Left renal pelvis (tissue), 4 donors: Measurements from ENCODE around the gene PARK7. TPM values are rescaled to one million over a fixed set of nuclear protein-coding genes. Genes with fewer than 3 reads are reported as not detected.

ENCODE experiments used
- DNase-seq, 4 donors: peaks; one replicate each; pipeline ENCODE4 v3.0.0-alpha.2; 2013; ENCODE audit warnings: low read depth in 4 of 4, low spot score in 3 of 4
- polyA plus RNA-seq, 4 donors: library from polyadenylated mRNA; unstranded; fragments of 120-200 nt; gene quantifications; one replicate each; pipeline ENCODE4 v1.2.1, GENCODE V29; 2013; ENCODE audit not compliant: insufficient read length in 4 of 4

Gene PARK7
- polyA plus RNA-seq, 4 donors: 267 to 365 (median 318) TPM

DNA sequence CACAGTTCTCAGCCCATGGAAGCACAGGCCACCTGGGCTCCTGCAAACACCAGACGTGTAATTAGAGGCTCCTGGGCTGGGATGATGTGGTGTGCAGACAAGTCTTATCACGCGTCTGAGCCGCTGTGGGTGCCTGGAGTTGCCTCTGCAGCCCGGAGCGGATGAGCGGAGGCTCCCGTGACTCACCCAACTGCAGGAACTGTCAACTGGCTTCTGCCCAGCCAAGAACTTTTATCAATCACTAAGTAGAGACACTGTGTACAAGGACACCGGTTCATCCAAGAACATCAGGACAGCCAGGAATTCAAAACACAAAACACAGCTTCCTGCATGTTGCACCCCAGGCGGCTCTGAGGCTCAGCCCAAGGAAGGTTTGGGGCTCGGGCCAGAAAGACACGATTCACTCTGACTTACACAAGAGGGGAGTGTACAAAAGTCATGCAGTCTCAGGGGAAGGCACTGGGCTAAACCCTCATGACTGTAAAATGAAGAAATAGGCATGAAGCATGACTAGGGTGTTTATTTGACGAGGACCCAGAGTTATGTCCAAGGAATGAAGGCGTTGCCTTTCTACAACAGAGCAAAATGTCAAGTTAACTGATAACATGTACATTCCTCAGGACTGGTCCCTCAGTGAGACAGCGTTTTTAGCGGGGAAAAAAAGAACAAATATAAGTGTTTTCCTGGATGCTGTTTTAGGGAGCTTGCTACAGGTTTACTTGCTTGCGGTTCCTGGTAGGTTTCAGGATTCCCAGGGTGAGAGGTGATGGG is 43.5 kb downstream of the PARK7 start:
- DNase-seq: no peak

DNA sequence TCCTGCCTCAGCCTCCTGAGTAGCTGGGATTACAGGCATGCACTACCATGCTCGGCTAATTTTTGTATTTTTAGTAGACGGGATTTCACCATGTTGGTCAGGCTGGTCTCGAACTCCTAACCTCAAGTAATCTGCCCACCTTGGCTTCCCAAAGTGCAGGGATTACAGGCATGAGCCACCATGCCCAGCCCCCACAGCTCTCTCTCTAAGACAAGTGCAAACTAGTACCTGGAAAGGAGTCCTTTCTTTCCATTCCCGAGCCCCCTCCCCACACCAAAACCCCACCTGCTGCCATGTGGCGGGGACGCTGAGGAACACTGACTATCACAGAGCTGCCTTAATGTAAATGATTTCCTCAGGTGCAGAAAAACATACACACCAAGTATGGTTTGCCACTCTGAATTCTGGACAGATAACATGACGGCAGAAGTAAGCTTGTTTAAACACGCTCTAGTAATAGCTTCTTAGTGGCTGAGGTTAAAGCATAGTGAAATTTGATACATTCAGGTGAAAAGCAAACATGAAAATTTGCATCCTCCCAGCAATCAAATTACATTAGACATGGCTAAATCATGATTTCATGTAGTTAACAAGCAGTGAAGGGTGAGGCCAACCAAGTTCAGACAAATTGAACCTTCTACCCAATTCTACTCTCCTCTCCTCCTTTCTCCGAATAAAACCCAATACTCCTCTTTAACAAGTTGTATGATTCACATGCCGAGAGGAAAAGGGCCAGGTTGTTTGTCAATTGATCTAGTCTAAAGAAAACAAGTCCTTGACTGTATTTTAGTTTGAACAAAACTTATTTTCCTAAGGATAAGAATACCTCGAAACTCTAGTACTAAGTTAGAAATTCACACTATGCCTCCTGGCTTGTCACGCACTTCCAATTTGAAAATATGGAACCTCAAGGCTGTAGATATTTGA is 44.8 kb downstream of the PARK7 start:
- no peak for DNase-seq

DNA sequence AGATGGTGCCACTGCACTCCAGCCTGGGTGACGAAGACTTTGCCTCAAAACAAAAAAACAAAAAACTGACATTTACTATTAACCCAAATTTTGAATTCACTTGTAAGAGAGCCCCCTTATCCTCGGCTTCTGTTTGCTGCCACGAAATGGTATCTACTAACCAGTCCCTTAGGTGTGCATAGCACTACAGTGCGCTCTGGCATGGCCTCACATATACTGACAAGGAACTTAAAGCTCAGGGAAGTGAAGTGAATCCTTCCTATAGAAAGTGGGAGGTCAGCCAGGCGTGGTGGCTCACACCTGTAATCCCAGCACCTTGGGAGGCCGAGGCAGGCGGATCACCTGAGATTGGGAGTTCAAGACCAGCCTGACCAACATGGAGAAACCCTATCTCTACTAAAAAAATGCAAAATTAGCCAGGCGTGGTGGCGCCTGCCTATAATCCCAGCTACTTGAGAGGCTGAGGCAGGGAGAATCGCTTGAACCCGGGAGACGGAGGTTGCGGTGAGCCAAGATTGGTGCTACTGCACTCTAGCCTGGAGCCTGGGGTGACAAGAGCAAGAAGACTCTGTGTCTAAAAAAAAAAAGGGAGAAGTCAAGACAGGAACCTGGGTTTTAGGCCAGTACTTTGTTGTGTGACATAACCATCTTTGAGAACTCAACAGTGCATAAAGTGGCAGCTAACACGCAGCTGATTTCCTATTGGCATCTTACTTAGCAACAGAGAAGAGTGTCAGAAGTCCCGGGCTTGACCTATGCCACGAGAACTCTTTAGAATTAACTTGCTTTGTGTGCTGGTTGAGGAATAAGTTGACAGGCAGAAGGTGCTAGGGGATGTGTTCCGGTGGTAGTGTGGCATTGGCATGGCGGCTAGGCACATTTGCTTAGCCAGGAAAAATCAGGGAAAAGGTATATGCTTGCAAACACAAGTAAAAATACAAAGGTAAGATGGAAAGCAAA is 47.8 kb downstream of the PARK7 start:
- no peak for DNase-seq

DNA sequence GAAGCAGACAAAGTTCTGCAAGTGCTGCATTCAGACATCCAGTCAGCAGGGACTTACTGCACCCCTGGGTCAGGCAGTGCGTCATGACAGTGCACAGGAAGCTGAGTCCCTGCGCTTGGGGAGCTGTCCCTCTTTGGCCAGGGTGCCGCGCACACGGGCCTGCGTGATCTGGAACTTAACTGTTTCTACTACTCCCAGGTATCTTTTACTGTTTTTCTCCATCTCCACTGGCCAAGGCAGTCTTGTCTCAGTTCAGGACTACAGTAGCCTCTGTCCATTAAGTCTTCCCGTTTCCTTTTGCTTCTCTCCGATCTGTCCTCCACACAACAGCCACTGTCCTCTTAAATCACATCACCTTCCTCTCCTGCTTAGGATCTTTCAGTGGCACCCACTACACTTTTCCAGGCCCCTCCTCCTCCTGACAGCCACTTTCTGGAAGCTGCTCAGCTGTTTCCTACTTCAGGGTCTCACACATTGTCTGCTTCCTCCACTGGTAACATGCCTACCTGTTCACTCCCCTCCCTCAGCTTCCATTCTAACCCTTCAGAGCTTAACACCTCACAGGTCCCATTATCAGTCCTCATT is 48.7 kb downstream of the PARK7 start:
- no peak for DNase-seq

DNA sequence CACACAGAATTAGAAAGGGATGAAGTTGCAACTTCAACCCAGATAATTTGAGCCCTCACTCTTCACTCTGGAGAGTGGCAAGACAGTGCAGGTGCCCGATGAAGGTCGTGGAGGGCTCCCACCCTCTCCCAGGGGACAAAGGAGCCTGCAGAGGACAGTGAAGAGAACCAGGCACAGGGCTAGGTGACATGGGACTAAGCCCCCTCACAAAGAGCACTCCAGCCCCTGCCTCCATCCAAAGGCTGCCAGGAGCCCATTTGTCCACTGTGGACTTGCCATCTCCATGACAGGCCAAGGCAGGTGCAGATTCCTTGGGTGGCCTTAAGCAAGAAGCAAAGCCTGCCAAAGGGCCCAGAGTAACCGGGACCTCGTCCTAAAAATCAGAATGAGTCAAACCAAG is 49.5 kb downstream of the PARK7 start:
- no peak for DNase-seq

DNA sequence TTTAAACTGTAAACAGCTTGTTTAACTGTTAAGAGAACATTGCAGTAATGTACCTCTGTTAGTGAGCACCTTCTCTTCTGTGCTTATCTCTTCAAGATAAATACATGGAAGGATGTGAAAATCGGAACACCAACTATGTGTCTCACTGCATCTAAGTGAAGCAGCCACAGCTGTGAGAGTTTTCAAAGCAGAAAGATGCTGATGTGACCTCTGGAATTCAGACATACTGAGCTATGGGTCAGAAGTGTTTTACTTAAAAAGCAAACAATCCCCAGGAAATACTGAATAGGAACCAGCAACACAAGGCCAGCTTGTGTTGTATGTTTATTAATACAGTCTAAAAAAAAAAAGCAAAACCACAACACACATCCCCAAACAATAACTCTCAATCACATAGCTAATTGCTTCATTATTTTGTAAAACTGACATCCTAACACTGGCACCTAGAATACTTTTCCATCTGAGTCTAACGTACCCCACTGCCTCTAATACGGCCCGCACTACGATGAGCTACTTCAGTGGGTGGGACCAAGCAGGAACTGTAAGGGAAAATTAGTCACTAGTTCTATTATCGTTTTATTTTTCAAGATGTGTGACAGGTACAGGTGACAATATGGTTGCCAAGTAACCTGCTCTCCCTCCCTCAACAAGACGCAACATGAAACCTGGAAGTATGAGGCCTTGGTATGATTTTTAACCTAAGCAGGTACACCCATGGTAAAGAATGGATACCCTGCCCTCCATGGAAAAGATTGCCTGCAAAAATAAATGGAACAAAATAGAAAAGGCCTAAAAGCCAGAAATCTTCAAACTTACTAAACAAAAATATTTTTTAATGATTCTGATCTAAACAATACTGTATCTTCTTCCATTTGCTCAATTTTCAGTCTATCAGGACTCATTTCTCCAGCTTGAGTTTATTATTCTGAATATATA is 50.7 kb downstream of the PARK7 start:
- no peak for DNase-seq

DNA sequence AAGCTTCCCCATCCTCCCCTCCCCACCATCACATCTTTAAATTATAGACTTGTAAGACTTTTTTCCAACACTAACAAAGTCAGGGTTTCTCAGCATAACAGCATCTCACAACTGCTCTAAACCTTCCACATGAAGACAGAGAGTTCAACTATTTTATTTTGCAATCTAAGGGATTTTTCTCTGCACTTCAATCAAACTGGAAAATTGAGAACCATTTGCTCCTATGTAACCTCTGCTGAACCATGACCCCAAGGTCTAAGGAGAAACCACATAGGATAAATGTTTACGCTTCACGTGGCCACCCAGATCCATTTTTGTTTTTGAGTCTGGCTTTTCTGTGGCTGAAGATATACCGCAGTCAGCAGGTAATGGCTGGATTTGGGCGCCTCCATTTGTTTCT is 51.4 kb downstream of the PARK7 start:
- DNase-seq: no peak

DNA sequence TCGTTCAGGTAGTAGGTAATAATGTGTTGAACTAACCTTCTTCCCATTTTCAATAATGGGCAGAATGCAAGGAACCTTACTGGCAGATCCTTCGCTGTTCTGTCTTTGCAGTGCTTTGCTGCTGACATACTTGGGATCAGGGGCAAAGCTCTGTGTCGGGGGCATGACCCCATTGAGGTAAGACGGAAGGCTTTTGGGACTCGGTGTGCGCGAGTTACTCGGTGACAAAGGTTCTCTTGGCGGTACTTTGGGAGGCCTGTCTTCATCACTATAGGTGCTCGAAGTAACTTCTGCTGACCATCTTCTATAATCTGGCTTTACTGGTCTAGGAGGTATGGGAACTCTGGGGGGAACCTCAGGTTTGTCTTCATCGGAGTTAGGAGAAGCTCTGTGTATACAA is 51.9 kb downstream of the PARK7 start:
- no peak for DNase-seq

DNA sequence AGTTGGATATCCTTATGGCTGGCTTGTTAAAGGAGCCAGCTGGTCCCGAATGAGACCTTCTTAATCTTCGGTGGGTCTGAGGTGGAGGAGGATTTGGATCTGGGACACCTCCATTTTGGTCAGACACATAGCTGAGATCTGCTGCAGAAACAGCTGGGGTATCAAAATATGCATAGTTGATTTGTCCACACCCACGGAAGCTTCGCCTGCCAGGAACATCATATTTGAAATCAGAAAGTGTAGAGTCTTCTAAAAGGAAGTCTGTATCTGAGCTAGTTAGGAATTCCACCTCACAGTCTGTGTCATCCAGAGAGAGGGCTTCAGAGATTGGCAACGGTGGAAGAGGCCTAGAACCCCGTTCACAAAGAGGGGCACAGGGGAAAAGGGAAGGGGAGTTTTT is 52.3 kb downstream of the PARK7 start:
- no peak for DNase-seq

DNA sequence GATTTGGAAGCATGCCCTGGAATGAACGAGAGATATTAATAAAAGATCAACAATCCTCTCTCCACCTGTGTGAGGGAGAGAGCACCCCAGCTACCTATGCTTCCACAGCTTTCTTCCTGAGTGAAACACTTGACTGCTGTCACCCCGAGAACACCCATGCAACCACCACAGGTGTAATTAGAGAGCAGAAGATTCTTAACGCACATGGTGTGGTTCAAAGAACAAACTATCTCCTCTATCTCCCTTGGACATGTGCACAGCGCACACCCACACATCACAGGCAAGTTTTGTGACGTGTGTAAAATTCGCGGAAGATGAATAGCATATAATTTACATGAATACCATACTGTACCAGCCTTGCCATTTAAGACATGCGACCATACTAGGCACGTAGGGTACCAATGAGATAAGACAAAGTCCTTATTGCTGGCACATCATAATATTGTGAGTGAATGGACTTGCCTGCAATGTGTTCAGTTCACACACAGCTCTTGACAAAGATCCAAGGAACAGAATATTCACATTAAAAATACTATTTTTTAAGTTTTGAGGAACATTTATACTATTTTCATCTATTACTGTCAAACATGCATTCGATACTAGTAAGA is 53.0 kb downstream of the PARK7 start:
- no peak for DNase-seq

DNA sequence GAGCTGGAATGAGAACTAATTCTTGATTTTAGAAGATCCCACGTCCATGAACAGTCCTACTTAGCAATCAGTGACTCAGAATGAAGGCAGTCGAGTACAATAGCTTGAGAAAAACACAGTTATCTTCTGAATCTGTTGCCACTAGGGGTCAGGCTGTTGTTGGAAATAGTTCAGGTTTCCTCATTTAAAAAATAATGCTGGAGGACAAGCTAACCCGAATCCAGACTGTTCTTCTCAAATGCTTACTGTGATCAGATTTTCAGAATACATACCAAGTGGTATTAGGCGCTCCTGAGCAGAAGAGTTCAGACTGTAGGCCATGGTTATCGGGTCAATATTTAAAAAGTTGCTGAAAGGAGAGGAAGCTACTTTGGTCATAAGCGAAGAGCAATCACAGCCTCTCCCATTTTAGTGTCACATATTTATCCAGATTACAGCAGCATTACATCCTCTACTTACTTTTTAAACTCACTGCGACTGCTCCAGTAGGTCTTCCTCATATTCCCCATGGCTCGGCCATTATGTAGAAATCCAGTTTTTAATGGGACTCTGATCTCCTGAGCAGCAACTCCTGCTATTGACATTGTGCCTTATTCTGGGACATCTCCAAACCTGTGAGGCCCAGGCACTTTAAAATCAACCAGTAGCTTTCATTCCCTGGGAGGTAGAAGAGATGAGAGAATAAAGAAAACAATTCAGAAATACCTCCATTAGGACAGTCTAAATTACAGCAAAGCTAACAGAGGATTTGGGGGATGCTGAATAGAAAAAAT is 53.7 kb downstream of the PARK7 start:
- DNase-seq: peak in 2 of 4 donors; percentile 60 to 64

DNA sequence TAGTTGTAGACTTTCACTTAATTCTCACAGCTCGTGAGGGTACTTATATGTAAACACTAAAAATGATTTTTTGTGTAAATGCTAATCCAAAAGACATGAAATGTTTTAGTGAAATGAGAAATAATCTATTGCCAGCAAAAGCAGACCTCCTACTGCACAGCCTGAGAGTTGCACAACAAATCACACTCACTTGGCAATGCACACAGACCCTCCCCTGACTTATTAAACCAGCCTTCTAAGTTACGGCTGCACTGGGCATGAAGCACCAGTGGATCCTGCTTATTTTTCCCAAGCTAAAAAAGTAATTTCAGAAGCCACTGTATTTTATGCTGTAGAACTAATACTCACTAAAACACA is 54.3 kb downstream of the PARK7 start:
- no peak for DNase-seq

DNA sequence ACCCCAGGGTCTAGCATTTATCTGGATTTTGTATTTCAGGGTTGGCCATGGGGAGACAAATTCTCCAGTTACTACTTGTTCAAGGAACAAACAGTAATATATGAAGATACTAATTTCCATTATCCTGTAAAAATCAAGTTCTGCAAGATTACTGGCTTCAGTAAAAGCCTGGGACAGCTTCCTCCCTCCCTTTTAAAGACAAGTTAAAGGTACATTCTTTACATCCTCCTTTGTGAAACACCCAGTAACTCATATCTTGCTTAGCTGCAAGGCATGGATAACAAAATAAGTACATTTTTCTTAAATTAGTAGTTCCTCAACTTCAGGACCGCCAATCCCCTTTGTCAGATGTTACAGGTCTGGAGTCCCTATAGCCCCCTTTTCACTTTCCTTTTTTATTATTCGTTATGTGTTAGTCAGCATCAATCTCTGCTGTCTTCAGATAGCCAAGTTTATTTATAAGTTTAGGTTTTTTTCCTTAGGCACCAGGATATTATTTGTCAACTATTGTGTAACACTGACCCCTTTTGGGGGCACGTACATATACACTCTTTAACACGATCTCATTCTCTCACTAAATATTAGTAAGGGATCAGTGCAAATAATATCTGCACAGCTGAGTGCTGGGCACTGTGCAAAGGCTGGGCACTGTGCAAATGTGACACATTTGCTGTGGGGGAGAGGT is 54.8 kb downstream of the PARK7 start:
- DNase-seq: no peak

DNA sequence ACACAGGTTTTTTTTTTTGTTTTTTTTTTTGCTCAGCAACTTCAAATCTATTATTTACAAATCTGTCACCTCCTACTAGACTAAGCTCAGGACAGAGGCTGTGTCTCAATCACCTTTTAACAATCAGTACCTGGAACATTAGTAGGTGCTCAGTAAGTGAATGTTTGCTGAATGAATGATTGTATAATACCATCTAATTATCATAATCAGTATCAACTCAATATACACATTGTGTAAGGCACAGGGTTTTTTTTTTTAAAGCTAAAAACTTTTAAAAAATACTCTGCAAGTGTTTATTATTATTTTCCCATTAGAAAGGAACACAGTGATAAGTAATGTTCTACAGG is 55.4 kb downstream of the PARK7 start:
- DNase-seq: no peak

DNA sequence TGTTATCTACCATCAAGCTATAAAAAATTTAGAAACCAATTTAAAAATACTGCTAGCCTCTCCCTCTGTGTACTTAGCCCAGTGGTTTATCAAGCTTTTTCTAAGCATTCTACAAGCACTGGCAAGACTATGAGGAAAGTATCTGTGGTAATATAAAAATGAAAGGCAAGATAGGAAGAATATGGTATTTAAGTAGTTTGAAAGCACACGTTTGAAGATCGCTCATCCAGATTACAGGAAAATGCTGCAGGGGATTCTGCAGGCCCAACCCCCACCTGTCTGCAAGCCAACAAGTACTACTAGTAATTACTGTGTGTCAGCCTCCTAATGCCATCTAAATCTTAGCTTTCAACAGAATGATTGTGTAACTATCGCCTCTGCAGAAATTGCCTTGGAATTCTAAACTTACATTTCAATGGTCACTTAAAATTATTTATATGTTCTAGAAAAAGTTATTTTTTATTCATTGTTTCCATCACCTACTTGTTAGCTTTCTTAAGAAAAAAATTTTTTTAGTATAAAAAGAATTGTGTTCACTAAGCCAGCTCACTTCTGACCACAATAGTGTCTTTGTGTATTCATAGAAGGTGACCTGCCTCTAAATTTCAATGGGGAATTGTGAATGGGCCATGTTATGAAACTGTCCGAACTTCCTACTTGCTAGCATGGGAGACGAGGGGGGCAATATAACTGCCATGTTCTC is 56.1 kb downstream of the PARK7 start:
- no peak for DNase-seq

DNA sequence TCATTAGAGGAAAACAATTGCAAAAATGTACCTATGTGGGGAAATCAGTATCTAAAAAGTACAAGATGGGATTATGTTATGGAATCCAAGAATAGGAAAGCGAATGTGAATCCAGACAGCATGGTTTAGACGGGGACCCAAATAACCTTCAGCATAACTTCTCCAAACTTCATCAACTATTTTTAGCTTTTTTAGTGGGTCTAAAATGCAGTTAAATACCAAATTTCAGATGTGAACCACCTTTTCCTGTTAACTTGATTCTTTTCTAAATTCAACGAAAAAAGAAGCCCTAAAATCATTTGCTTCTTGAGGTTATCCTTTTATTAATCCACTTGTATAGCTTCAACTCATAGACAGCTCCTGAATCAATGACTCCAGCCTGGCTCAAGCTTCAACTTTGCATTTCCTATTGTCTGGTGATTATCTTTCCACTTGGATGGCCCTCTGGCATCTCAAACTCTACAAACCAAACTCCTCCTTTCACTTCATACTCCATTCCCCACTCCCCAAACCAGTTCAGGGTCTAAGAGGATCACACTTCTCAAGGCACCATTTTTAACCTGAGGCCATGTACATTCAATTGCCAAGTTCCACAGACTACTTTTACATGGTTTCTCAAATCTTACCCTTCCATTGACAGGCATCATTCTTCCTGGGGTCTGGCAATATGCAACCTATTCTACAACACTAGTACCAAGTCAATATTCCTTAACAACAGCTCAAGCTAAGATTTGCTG is 57.1 kb downstream of the PARK7 start:
- no peak for DNase-seq
